ENCODE measurements around the gene CAMTA1. TPM values are rescaled to one million over a fixed set of nuclear protein-coding genes. Genes with fewer than 3 reads are reported as not detected.

CAMTA1 gene
- total RNA-seq, 1 experiment from 2014 or later = 118 TPM

- peak; percentile 93 for DNase-seq
- H4K20me1 ChIP-seq (ENCODE audit: insufficient read depth, low read depth, low read length) = no peaks in the 10 kb centered on the region
- H3K4me1 ChIP-seq (ENCODE audit: low read length) = peaks cover 81% of the 10 kb centered on the region
- peak overlapping the region; percentile 35 for H3K9ac ChIP-seq (ENCODE audit: low read length)
- no peaks in the 10 kb centered on the region for H3K9me2 ChIP-seq (replicated peaks; ENCODE audit: insufficient read depth, low read length)
- H3K4me3 ChIP-seq (ENCODE audit: low read length) = peak overlapping the region; percentile 38
- H3K27ac ChIP-seq (ENCODE audit: low read length) = peak overlapping the region; percentile 61
- no peaks in the 10 kb centered on the region for H3K36me3 ChIP-seq (ENCODE audit: insufficient read depth, low read length)
- peaks cover 5% of the 10 kb centered on the region; the same call in 1 of the 2 replicates for H3K27me3 ChIP-seq (ENCODE audit: low read length)
- no peaks in the 10 kb centered on the region for H3K9me3 ChIP-seq (ENCODE audit: low read length)
- H2AFZ ChIP-seq (ENCODE audit: low read length) = no peak overlapping the region
- no peaks in the 10 kb centered on the region for H3K79me2 ChIP-seq (ENCODE audit: low read length)
- peak overlapping the region; percentile 61 for H3K4me2 ChIP-seq (ENCODE audit: low read depth, low read length, poor library complexity, severe bottlenecking)
Observed at GRCh38 chr1:7363450-7363849, 578.2 kb downstream of the CAMTA1 start.

DNA sequence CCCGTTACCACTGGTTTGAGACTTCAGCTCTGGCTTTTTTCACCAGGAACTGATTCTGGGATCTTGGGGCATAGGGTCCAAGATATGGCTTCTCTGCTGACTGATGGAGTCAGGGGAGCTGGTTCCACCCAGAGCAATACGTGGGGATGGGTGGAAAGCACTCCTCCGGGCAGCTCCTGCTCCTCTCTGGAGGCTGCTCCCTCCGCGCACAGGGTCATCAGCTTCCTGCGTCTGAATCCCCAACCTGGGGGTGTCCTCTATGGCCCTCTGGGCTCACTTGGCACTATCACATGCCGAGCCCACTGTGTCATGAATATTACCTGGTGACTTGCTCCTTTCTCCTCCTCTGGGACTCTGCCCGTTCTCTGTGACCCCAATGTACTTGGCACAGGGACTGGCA lies 580.5 kb downstream of the CAMTA1 start:
- Histone ChIP-seq H3K27ac (ENCODE audit: low read length) (peak overlapping the region; percentile 67; the same call in 1 of the 2 replicates), H3K9me2 (replicated peaks; ENCODE audit: insufficient read depth, low read length) (no peaks in the 10 kb centered on the region), H2AFZ (ENCODE audit: low read length) (no peak overlapping the region), H3K9me3 (ENCODE audit: low read length) (no peaks in the 10 kb centered on the region), H3K79me2 (ENCODE audit: low read length) (no peaks in the 10 kb centered on the region), H3K36me3 (ENCODE audit: insufficient read depth, low read length) (no peaks in the 10 kb centered on the region), H3K27me3 (ENCODE audit: low read length) (peaks cover 5% of the 10 kb centered on the region; the same call in 1 of the 2 replicates), H3K4me2 (ENCODE audit: low read depth, low read length, poor library complexity, severe bottlenecking) (peak overlapping the region; percentile 63), H4K20me1 (ENCODE audit: insufficient read depth, low read depth, low read length) (no peaks in the 10 kb centered on the region; the same call in 1 of the 2 replicates), H3K9ac (ENCODE audit: low read length) (0 out of 2 replicates have a peak overlapping the region, but pooled peaks have one; percentile 18), H3K4me1 (ENCODE audit: low read length) (peaks cover 68% of the 10 kb centered on the region), H3K4me3 (ENCODE audit: low read length) (no peak overlapping the region)
- no peak for DNase-seq

DNA sequence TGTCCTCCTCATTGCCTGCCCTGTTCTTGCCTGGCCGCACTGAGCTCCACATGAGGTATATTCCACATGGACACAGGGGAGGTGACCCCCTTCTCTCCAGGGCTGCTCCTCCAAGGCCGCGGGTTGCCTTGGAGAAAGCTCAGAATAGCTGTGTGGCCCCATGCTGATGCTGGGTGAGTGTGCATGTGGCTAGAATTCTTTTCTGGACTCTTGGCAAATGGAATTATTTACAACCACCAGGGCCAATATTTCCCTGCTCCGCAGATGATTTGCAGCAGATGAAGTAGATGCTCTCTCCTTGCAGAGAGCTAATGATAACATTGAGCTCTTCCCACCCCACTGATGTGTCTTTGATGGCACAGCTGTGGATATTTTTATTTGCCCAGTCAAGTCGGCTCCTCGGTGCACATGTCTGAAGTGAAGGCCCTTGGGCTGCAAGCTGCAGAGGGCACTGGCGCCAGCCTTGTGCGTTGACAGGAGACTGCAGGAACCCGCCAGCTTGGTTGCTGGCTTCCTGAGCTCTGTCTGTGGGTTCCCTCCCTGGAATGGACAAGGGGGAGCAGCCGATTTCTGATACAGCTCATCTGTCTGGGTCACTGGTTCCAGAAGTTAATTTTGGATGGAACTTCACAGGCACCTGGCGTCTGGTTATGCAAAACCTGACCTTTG lies 581.2 kb downstream of the CAMTA1 start:
- peak; percentile 69 for DNase-seq
- peak overlapping the region; percentile 18; the same call in 1 of the 2 replicates for H3K9ac ChIP-seq (ENCODE audit: low read length)
- H3K9me3 ChIP-seq (ENCODE audit: low read length) = no peaks in the 10 kb centered on the region
- no peaks in the 10 kb centered on the region for H3K9me2 ChIP-seq (replicated peaks; ENCODE audit: insufficient read depth, low read length)
- 0 out of 2 replicates have a peak overlapping the region, but pooled peaks have one; percentile 13 for H2AFZ ChIP-seq (ENCODE audit: low read length)
- no peaks in the 10 kb centered on the region for H3K79me2 ChIP-seq (ENCODE audit: low read length)
- no peaks in the 10 kb centered on the region for H3K36me3 ChIP-seq (ENCODE audit: insufficient read depth, low read length)
- peak overlapping the region; percentile 34 for H3K4me3 ChIP-seq (ENCODE audit: low read length)
- no peaks in the 10 kb centered on the region; the same call in 1 of the 2 replicates for H4K20me1 ChIP-seq (ENCODE audit: insufficient read depth, low read depth, low read length)
- peaks cover 65% of the 10 kb centered on the region for H3K4me1 ChIP-seq (ENCODE audit: low read length)
- H3K27me3 ChIP-seq (ENCODE audit: low read length) = peaks cover 5% of the 10 kb centered on the region; the same call in 1 of the 2 replicates
- H3K27ac ChIP-seq (ENCODE audit: low read length) = peak overlapping the region; percentile 67
- H3K4me2 ChIP-seq (ENCODE audit: low read depth, low read length, poor library complexity, severe bottlenecking) = peak overlapping the region; percentile 63

DNA sequence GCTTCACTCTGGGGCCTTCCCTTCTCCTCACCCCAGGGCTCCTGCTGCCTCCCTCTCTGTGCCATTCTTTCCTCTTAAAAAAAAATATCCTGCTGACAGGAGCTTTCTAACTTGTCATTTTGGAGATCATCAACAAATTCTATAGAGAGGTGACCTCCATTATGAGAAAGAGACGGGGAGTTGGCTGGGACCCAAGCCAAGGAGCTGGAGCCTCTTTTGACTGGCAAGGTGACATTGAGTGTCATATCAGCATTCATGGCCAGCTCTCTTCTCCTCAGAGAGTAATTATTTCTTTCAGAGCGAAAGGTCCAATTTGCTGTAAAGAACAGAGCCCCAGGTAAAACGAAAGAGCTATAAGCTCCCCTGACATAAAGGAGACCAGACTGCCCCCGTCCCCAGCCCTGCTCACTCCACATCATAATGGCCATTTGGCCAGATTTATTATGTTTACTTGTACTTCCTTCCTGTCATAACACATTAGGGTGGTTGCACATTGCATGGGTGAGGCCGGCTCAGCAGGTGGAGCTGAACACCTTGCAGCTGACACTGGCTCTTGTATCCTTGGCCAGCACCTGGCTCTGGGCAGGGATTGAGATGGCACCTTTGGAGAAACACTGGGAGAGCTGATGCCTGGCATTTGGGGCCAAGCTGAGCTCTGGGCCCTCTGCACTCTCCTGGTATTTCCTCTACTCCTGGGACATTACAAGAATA lies 581.9 kb downstream of the CAMTA1 start:
- Histone ChIP-seq H3K9ac (ENCODE audit: low read length) (0 out of 2 replicates have a peak overlapping the region, but pooled peaks have one; percentile 21), H3K4me1 (ENCODE audit: low read length) (peaks cover 58% of the 10 kb centered on the region), H3K27ac (ENCODE audit: low read length) (peak overlapping the region; percentile 67), H3K9me2 (replicated peaks; ENCODE audit: insufficient read depth, low read length) (no peaks in the 10 kb centered on the region), H3K79me2 (ENCODE audit: low read length) (no peaks in the 10 kb centered on the region), H3K36me3 (ENCODE audit: insufficient read depth, low read length) (no peaks in the 10 kb centered on the region), H3K4me2 (ENCODE audit: low read depth, low read length, poor library complexity, severe bottlenecking) (peak overlapping the region; percentile 63), H2AFZ (ENCODE audit: low read length) (0 out of 2 replicates have a peak overlapping the region, but pooled peaks have one; percentile 13), H3K27me3 (ENCODE audit: low read length) (peaks cover 5% of the 10 kb centered on the region; the same call in 1 of the 2 replicates), H3K9me3 (ENCODE audit: low read length) (no peaks in the 10 kb centered on the region), H3K4me3 (ENCODE audit: low read length) (peak overlapping the region; percentile 34), H4K20me1 (ENCODE audit: insufficient read depth, low read depth, low read length) (no peaks in the 10 kb centered on the region; the same call in 1 of the 2 replicates)
- DNase-seq = peak; percentile 53

DNA sequence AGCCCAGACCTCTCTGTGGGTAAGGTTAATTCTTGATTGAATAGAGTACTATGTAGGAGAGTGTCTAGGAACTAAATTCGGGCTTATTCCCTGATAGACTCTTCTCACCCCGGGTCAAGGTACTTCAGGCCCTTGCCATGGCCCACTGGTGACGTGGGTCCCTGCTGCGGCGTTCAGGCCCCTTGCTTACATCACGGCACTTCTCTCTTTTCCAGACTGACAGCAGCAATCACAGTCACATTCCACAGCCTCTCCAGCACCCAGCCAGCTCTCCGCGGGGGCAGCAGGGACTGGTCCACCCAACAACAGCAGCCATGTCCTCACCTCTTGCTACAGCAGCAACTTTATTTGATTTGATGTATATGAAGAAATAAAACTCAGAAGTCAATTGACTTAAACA lies 584.6 kb downstream of the CAMTA1 start:
- peaks cover 31% of the 10 kb centered on the region for H3K4me1 ChIP-seq (ENCODE audit: low read length)
- no peak for DNase-seq
- H3K9me3 ChIP-seq (ENCODE audit: low read length) = no peaks in the 10 kb centered on the region
- H4K20me1 ChIP-seq (ENCODE audit: insufficient read depth, low read depth, low read length) = peaks cover 5% of the 10 kb centered on the region; the same call in 1 of the 2 replicates
- H3K9ac ChIP-seq (ENCODE audit: low read length) = no peak overlapping the region
- no peaks in the 10 kb centered on the region for H3K27me3 ChIP-seq (ENCODE audit: low read length)
- H2AFZ ChIP-seq (ENCODE audit: low read length) = no peak overlapping the region
- no peaks in the 10 kb centered on the region for H3K79me2 ChIP-seq (ENCODE audit: low read length)
- H3K9me2 ChIP-seq (replicated peaks; ENCODE audit: insufficient read depth, low read length) = no peaks in the 10 kb centered on the region
- H3K36me3 ChIP-seq (ENCODE audit: insufficient read depth, low read length) = no peaks in the 10 kb centered on the region
- H3K4me2 ChIP-seq (ENCODE audit: low read depth, low read length, poor library complexity, severe bottlenecking) = no peak overlapping the region
- H3K4me3 ChIP-seq (ENCODE audit: low read length) = no peak overlapping the region
- no peak overlapping the region for H3K27ac ChIP-seq (ENCODE audit: low read length)

DNA sequence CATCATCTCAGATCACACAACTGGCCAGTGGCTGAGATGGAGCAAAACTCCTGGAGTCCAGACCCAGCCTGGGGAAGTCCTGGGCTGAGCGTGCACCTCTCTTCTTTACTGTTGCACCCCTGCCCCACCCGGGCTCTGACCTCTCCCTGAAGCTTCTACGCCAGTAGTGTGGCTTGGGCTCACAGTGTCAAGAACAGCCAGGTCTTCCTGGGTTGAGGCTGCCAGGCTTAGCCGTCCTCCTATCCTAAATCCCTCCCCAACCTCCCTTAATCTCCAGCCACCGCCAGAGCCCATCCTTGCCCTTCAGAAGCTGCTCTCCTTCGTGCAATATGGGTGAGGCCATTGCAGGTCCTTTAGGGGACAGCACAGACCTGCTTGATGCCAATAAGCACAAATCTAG lies 586.7 kb downstream of the CAMTA1 start:
- Histone ChIP-seq H3K4me3 (ENCODE audit: low read length) (no peak overlapping the region), H3K27me3 (ENCODE audit: low read length) (no peaks in the 10 kb centered on the region), H3K9ac (ENCODE audit: low read length) (no peak overlapping the region), H3K4me2 (ENCODE audit: low read depth, low read length, poor library complexity, severe bottlenecking) (no peak overlapping the region), H3K9me3 (ENCODE audit: low read length) (no peaks in the 10 kb centered on the region), H2AFZ (ENCODE audit: low read length) (no peak overlapping the region), H3K79me2 (ENCODE audit: low read length) (no peaks in the 10 kb centered on the region), H3K27ac (ENCODE audit: low read length) (no peak overlapping the region), H3K9me2 (replicated peaks; ENCODE audit: insufficient read depth, low read length) (no peaks in the 10 kb centered on the region), H3K36me3 (ENCODE audit: insufficient read depth, low read length) (no peaks in the 10 kb centered on the region), H3K4me1 (ENCODE audit: low read length) (peaks cover 15% of the 10 kb centered on the region), H4K20me1 (ENCODE audit: insufficient read depth, low read depth, low read length) (peaks cover 6% of the 10 kb centered on the region; the same call in 1 of the 2 replicates)
- no peak for DNase-seq

DNA sequence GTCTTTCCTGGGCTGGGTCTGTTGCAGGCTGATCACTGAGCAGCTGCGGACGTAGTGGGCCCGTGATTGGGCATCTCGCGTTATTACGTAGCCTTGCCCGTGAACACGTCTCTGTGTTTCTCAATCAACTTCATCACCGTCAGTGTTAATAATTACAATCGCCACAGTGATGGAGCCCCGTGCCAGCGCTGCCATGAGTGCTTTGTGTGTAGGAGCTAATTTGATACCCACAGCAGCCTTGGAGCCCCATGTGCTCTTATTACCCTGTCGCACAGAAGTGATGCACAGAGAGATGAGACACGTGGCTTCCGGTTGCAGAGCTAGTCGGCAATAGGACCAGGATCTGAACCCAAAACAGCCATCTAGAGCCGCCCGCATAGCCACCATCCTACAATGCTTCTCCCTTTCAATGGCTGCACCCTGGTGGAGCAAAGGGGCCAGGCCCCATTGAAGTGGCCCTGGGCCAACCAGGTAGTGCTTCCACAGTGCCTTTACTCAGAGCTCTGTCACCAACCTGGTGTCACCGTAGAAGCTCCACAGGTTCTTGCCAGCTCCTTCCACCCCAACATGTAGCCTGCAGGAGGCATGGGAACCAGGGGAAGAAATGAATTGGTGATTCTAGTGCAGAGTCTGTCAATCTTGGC lies 587.3 kb downstream of the CAMTA1 start:
- H3K9me3 ChIP-seq (ENCODE audit: low read length) = no peaks in the 10 kb centered on the region
- no peak overlapping the region for H3K27ac ChIP-seq (ENCODE audit: low read length)
- H3K4me2 ChIP-seq (ENCODE audit: low read depth, low read length, poor library complexity, severe bottlenecking) = no peak overlapping the region
- peaks cover 8% of the 10 kb centered on the region for H3K4me1 ChIP-seq (ENCODE audit: low read length)
- no peaks in the 10 kb centered on the region for H3K9me2 ChIP-seq (replicated peaks; ENCODE audit: insufficient read depth, low read length)
- no peak overlapping the region for H2AFZ ChIP-seq (ENCODE audit: low read length)
- no peak overlapping the region for H3K4me3 ChIP-seq (ENCODE audit: low read length)
- no peaks in the 10 kb centered on the region for H3K79me2 ChIP-seq (ENCODE audit: low read length)
- peaks cover 6% of the 10 kb centered on the region; the same call in 1 of the 2 replicates for H4K20me1 ChIP-seq (ENCODE audit: insufficient read depth, low read depth, low read length)
- H3K27me3 ChIP-seq (ENCODE audit: low read length) = no peaks in the 10 kb centered on the region
- DNase-seq = no peak
- H3K36me3 ChIP-seq (ENCODE audit: insufficient read depth, low read length) = no peaks in the 10 kb centered on the region
- no peak overlapping the region for H3K9ac ChIP-seq (ENCODE audit: low read length)

- DNase-seq = no peak
- H3K27ac ChIP-seq (ENCODE audit: low read length) = no peak overlapping the region
Observed at GRCh38 chr1:7373251-7373650, 588.0 kb downstream of the CAMTA1 start.

More at GRCh38 chr1:7373251-7373650, 588.0 kb downstream of the CAMTA1 start:
- Histone ChIP-seq H4K20me1 (ENCODE audit: insufficient read depth, low read depth, low read length) (peaks cover 6% of the 10 kb centered on the region; the same call in 1 of the 2 replicates), H3K9me2 (replicated peaks; ENCODE audit: insufficient read depth, low read length) (no peaks in the 10 kb centered on the region), H3K79me2 (ENCODE audit: low read length) (no peaks in the 10 kb centered on the region), H3K4me3 (ENCODE audit: low read length) (no peak overlapping the region), H3K4me2 (ENCODE audit: low read depth, low read length, poor library complexity, severe bottlenecking) (no peak overlapping the region), H3K9me3 (ENCODE audit: low read length) (no peaks in the 10 kb centered on the region), H3K9ac (ENCODE audit: low read length) (no peak overlapping the region), H3K36me3 (ENCODE audit: insufficient read depth, low read length) (no peaks in the 10 kb centered on the region), H2AFZ (ENCODE audit: low read length) (no peak overlapping the region), H3K4me1 (ENCODE audit: low read length) (peaks cover 5% of the 10 kb centered on the region), H3K27me3 (ENCODE audit: low read length) (no peaks in the 10 kb centered on the region)
